Measurements from ENCODE around the gene SUMF2.
A peak's percentile ranks its signal among the peaks of the same experiment; 100 is the strongest.
"Not testable (repeated sequence)": the region's sequence is repeated elsewhere in the genome, so short reads cannot be mapped to it uniquely, and the experiment has no call there.

SUMF2 gene

GRCh38 chr7:56048763-56049162 lies 15.3 kb upstream of the SUMF2 start:
- H2AK5ac ChIP-seq (ENCODE audit: low read length); H3K36me3 ChIP-seq (ENCODE audit: control insufficient read depth, insufficient read depth, low read length); H2BK120ac ChIP-seq (ENCODE audit: low read depth, low read length); H4K5ac ChIP-seq (ENCODE audit: low read length); H3K9ac ChIP-seq (ENCODE audit: low read length); H3K79me1 ChIP-seq (ENCODE audit: low read length); H3K27me3 ChIP-seq (ENCODE audit: insufficient read depth, low read length, poor library complexity); H3K4me1 ChIP-seq (ENCODE audit: control insufficient read depth, low read depth, low read length); H3K27ac ChIP-seq (ENCODE audit: low read depth, low read length); H2BK5ac ChIP-seq (ENCODE audit: low read length); H4K8ac ChIP-seq (ENCODE audit: low read depth, low read length); H3K4ac ChIP-seq (ENCODE audit: low read depth, low read length); H3K23ac ChIP-seq (ENCODE audit: low read length); H3K4me2 ChIP-seq (ENCODE audit: low read length); H3K18ac ChIP-seq (ENCODE audit: low read length); H2BK15ac ChIP-seq (replicated peaks; ENCODE audit: low read depth); H3K4me3 ChIP-seq (ENCODE audit: low read length); H3K56ac ChIP-seq (ENCODE audit: low read length): not testable (repeated sequence)
- no CpG with 5 or more reads among the region's 8 CpGs for WGBS (ENCODE audit: extremely low coverage, insufficient coverage, low lambda C conversion rate)
- peak; percentile 15 for DNase-seq
- peaks cover 31% of the 10 kb centered on the region for H3K79me2 ChIP-seq (ENCODE audit: control insufficient read depth, insufficient read depth, low read length)

GRCh38 chr7:56051053-56051338 lies 13.1 kb upstream of the SUMF2 start:
- no CpG with 5 or more reads among the region's 9 CpGs for WGBS (ENCODE audit: extremely low coverage, insufficient coverage, low lambda C conversion rate)
- Histone ChIP-seq H3K79me2 (ENCODE audit: control insufficient read depth, insufficient read depth, low read length) (peaks cover 40% of the 10 kb centered on the region), H3K4me2 (ENCODE audit: low read length) (peak overlapping the region; percentile 15), H2BK120ac (ENCODE audit: low read depth, low read length) (peak overlapping the region; percentile 88), H3K56ac (ENCODE audit: low read length) (peak overlapping the region; percentile 95), H3K4ac (ENCODE audit: low read depth, low read length) (peak overlapping the region; percentile 99), H2AK5ac (ENCODE audit: low read length) (no peak overlapping the region), H3K79me1 (ENCODE audit: low read length) (no peaks in the 10 kb centered on the region), H2BK5ac (ENCODE audit: low read length) (peak overlapping the region; percentile 33), H2BK15ac (replicated peaks; ENCODE audit: low read depth) (no peak overlapping the region), H4K8ac (ENCODE audit: low read depth, low read length) (peak overlapping the region; percentile 82), H3K18ac (ENCODE audit: low read length) (peak overlapping the region; percentile 95), H3K4me1 (ENCODE audit: control insufficient read depth, low read depth, low read length) (peaks cover 4% of the 10 kb centered on the region), H3K27me3 (ENCODE audit: insufficient read depth, low read length, poor library complexity) (no peaks in the 10 kb centered on the region), H3K27ac (ENCODE audit: low read depth, low read length) (peak overlapping the region; percentile 88), H3K23ac (ENCODE audit: low read length) (no peak overlapping the region), H3K36me3 (ENCODE audit: control insufficient read depth, insufficient read depth, low read length) (peaks cover 2% of the 10 kb centered on the region), H3K4me3 (ENCODE audit: low read length) (peak overlapping the region; percentile 70), H4K5ac (ENCODE audit: low read length) (no peak overlapping the region), H3K9ac (ENCODE audit: low read length) (peak overlapping the region; percentile 90)
- DNase-seq = no peak

GRCh38 chr7:56051339-56052191 lies 12.5 kb upstream of the SUMF2 start, which contains the start of the genes CCT6A and PSPH:
CCT6A (plus strand) TSS chr7:56051765; CDS start chr7:56051849, 84 bp downstream.
PSPH (minus strand) TSS chr7:56051444; CDS start chr7:56021212, 30,232 bp downstream.
- peak within 1 kb of the TSS; percentile 93 for H2BK5ac ChIP-seq (ENCODE audit: low read length)
- no CpG with 5 or more reads among the region's 97 CpGs for WGBS (ENCODE audit: extremely low coverage, insufficient coverage, low lambda C conversion rate)

GRCh38 chr7:56053379-56053778 lies 10.7 kb upstream of the SUMF2 start:
- no peak overlapping the region for H2BK120ac ChIP-seq (ENCODE audit: low read depth, low read length)
- no peak overlapping the region for H3K4ac ChIP-seq (ENCODE audit: low read depth, low read length)
- no peaks in the 10 kb centered on the region for H3K79me1 ChIP-seq (ENCODE audit: low read length)
- peaks cover 40% of the 10 kb centered on the region for H3K79me2 ChIP-seq (ENCODE audit: control insufficient read depth, insufficient read depth, low read length)
- no peak overlapping the region for H3K23ac ChIP-seq (ENCODE audit: low read length)
- peak overlapping the region; percentile 78 for H3K56ac ChIP-seq (ENCODE audit: low read length)
- no peaks in the 10 kb centered on the region for H3K27me3 ChIP-seq (ENCODE audit: insufficient read depth, low read length, poor library complexity)
- WGBS (ENCODE audit: extremely low coverage, insufficient coverage, low lambda C conversion rate) = no CpG with 5 or more reads among the region's 9 CpGs
- no peak overlapping the region for H3K4me3 ChIP-seq (ENCODE audit: low read length)
- H2BK15ac ChIP-seq (replicated peaks; ENCODE audit: low read depth) = no peak overlapping the region
- H4K8ac ChIP-seq (ENCODE audit: low read depth, low read length) = no peak overlapping the region
- peak overlapping the region; percentile 77 for H3K9ac ChIP-seq (ENCODE audit: low read length)
- no peak overlapping the region for H2AK5ac ChIP-seq (ENCODE audit: low read length)
- peaks cover 4% of the 10 kb centered on the region for H3K4me1 ChIP-seq (ENCODE audit: control insufficient read depth, low read depth, low read length)
- H3K18ac ChIP-seq (ENCODE audit: low read length) = no peak overlapping the region
- no peak overlapping the region for H4K5ac ChIP-seq (ENCODE audit: low read length)
- H3K36me3 ChIP-seq (ENCODE audit: control insufficient read depth, insufficient read depth, low read length) = peaks cover 6% of the 10 kb centered on the region
- DNase-seq = no peak
- no peak overlapping the region for H3K27ac ChIP-seq (ENCODE audit: low read depth, low read length)
- H2BK5ac ChIP-seq (ENCODE audit: low read length) = no peak overlapping the region
- peak overlapping the region; percentile 31 for H3K4me2 ChIP-seq (ENCODE audit: low read length)

More at GRCh38 chr7:56051339-56052191, 12.5 kb upstream of the SUMF2 start, which contains the start of the genes CCT6A and PSPH:
- Histone ChIP-seq H3K56ac (ENCODE audit: low read length) (peak within 1 kb of the TSS; percentile 99), H3K18ac (ENCODE audit: low read length) (peak within 1 kb of the TSS; percentile 98), H3K4ac (ENCODE audit: low read depth, low read length) (peak within 1 kb of the TSS; percentile 100), H3K4me3 (ENCODE audit: low read length) (peak within 1 kb of the TSS; percentile 99), H2AK5ac (ENCODE audit: low read length) (peak within 1 kb of the TSS; percentile 45), H3K27ac (ENCODE audit: low read depth, low read length) (peak within 1 kb of the TSS; percentile 95), H3K4me2 (ENCODE audit: low read length) (peak within 1 kb of the TSS; percentile 79), H4K5ac (ENCODE audit: low read length) (no peak within 1 kb of the TSS), H2BK120ac (ENCODE audit: low read depth, low read length) (peak within 1 kb of the TSS; percentile 88), H3K79me2 (ENCODE audit: control insufficient read depth, insufficient read depth, low read length) (peaks cover 40% of the 10 kb centered on the region), H3K36me3 (ENCODE audit: control insufficient read depth, insufficient read depth, low read length) (peaks cover 2% of the 10 kb centered on the region), H3K27me3 (ENCODE audit: insufficient read depth, low read length, poor library complexity) (no peaks in the 10 kb centered on the region), H3K4me1 (ENCODE audit: control insufficient read depth, low read depth, low read length) (peaks cover 4% of the 10 kb centered on the region), H4K8ac (ENCODE audit: low read depth, low read length) (peak within 1 kb of the TSS; percentile 82), H3K23ac (ENCODE audit: low read length) (peak within 1 kb of the TSS; percentile 97), H3K9ac (ENCODE audit: low read length) (peak within 1 kb of the TSS; percentile 99), H3K79me1 (ENCODE audit: low read length) (no peaks in the 10 kb centered on the region), H2BK15ac (replicated peaks; ENCODE audit: low read depth) (no peak within 1 kb of the TSS)
- peak; percentile 99 for DNase-seq

GRCh38 chr7:56053993-56054392 lies 10.1 kb upstream of the SUMF2 start:
- Histone ChIP-seq H2BK15ac (replicated peaks; ENCODE audit: low read depth) (no peak overlapping the region), H3K79me2 (ENCODE audit: control insufficient read depth, insufficient read depth, low read length) (peaks cover 40% of the 10 kb centered on the region), H3K56ac (ENCODE audit: low read length) (no peak overlapping the region), H3K4ac (ENCODE audit: low read depth, low read length) (no peak overlapping the region), H2BK120ac (ENCODE audit: low read depth, low read length) (no peak overlapping the region), H2AK5ac (ENCODE audit: low read length) (no peak overlapping the region), H4K8ac (ENCODE audit: low read depth, low read length) (no peak overlapping the region), H4K5ac (ENCODE audit: low read length) (no peak overlapping the region), H3K4me2 (ENCODE audit: low read length) (no peak overlapping the region), H2BK5ac (ENCODE audit: low read length) (no peak overlapping the region), H3K23ac (ENCODE audit: low read length) (no peak overlapping the region), H3K27me3 (ENCODE audit: insufficient read depth, low read length, poor library complexity) (no peaks in the 10 kb centered on the region), H3K4me1 (ENCODE audit: control insufficient read depth, low read depth, low read length) (peaks cover 4% of the 10 kb centered on the region), H3K18ac (ENCODE audit: low read length) (no peak overlapping the region), H3K27ac (ENCODE audit: low read depth, low read length) (no peak overlapping the region), H3K4me3 (ENCODE audit: low read length) (no peak overlapping the region), H3K9ac (ENCODE audit: low read length) (peak overlapping the region; percentile 77), H3K36me3 (ENCODE audit: control insufficient read depth, insufficient read depth, low read length) (peaks cover 6% of the 10 kb centered on the region), H3K79me1 (ENCODE audit: low read length) (no peaks in the 10 kb centered on the region)
- WGBS (ENCODE audit: extremely low coverage, insufficient coverage, low lambda C conversion rate) = no CpG with 5 or more reads among the region's 2 CpGs
- DNase-seq = no peak
